WTC11 (cell line): ENCODE data around the gene IL17RD.

Source experiments
- CREB1 ChIP-seq: sonication (generic); formaldehyde crosslinking; IDR thresholded peaks from 2 replicates; pipeline ENCODE4 v1.8.0; 2023; ENCODE audit warnings: mild to moderate bottlenecking, missing genetic modification reagents
- CTCF ChIP-seq: fragments of 200-600 bp; IDR thresholded peaks from 2 replicates; pipeline ENCODE4 v1.8.0; 2022; ENCODE audit warnings: antibody characterized with exemption
- MAX ChIP-seq: sonication (generic); formaldehyde crosslinking; IDR thresholded peaks from 2 replicates; pipeline ENCODE4 v1.8.0; 2022; ENCODE audit warnings: mild to moderate bottlenecking, missing genetic modification reagents
- SP1 ChIP-seq: sonication (generic); formaldehyde crosslinking; conservative IDR thresholded peaks from 2 replicates; pipeline ENCODE4 v1.8.1; 2022; ENCODE audit warnings: missing genetic modification reagents

- TF ChIP-seq CREB1 (CRISPR knock-in tag) = no peak
- TF ChIP-seq CTCF = no peak
- no peak for TF ChIP-seq SP1
- no peak for TF ChIP-seq MAX (CRISPR knock-in tag)
Observed at GRCh38 chr3:57048052-57048671, 117.0 kb downstream of the IL17RD start.
